MM.1S (cell line): Measurements from ENCODE around the gene DBNL.

Experiments
- DNase-seq: peaks from one replicate; pipeline ENCODE4 v3.0.0-alpha.2; 2015
- H2AFZ ChIP-seq: fragments of 300-600 bp; sonication (generic); 2 replicates; pipeline ENCODE4 v1.6.0; 2016; ENCODE audit warnings: antibody characterized with exemption, low read length
- H3F3A ChIP-seq: fragments of 300-600 bp; sonication (generic); 2 replicates; pipeline ENCODE4 v1.6.1; 2016; ENCODE audit warnings: mild to moderate bottlenecking, antibody characterized with exemption, low read length, moderate library complexity, mixed read lengths; ENCODE audit not compliant: insufficient read depth
- H3K27ac ChIP-seq: fragments of 300-600 bp; sonication (generic); 2 replicates; pipeline ENCODE4 v1.5.1; 2016; ENCODE audit warnings: mild to moderate bottlenecking, low read length
- H3K27me3 ChIP-seq: fragments of 300-600 bp; sonication (generic); replicated peaks from 2 replicates; pipeline ENCODE4 v1.6.0; 2016; ENCODE audit warnings: low read length; ENCODE audit not compliant: insufficient read depth
- H3K36me3 ChIP-seq: fragments of 300-600 bp; sonication (generic); replicated peaks from 2 replicates; pipeline ENCODE4 v1.6.1; 2016; ENCODE audit warnings: mild to moderate bottlenecking, low read length, mixed read lengths; ENCODE audit not compliant: insufficient read depth
- H3K4me1 ChIP-seq: fragments of 300-600 bp; sonication (generic); 2 replicates; pipeline ENCODE4 v1.6.1; 2016; ENCODE audit warnings: low read length, mixed read lengths
- H3K4me2 ChIP-seq: fragments of 300-600 bp; sonication (generic); 2 replicates; pipeline ENCODE4 v1.6.0; 2016; ENCODE audit warnings: low read depth, low read length
- H3K4me3 ChIP-seq: fragments of 300-600 bp; sonication (generic); 2 replicates; pipeline ENCODE4 v1.5.1; 2016; ENCODE audit warnings: low read length, mixed read lengths
- H3K79me2 ChIP-seq: fragments of 300-600 bp; sonication (generic); 2 replicates; pipeline ENCODE4 v1.6.1; 2016; ENCODE audit warnings: mixed run types, low read length, mixed read lengths
- H3K9ac ChIP-seq: fragments of 300-600 bp; sonication (generic); 2 replicates; pipeline ENCODE4 v1.6.1; 2016; ENCODE audit warnings: low read length, mixed read lengths
- H3K9me2 ChIP-seq: fragments of 300-600 bp; sonication (generic); replicated peaks from 2 replicates; pipeline ENCODE4 v1.6.1; 2016; ENCODE audit warnings: mild to moderate bottlenecking, low read length, mixed read lengths; ENCODE audit not compliant: insufficient read depth
- H3K9me3 ChIP-seq: fragments of 300-600 bp; sonication (generic); replicated peaks from 2 replicates; pipeline ENCODE4 v1.6.1; 2016; ENCODE audit warnings: mild to moderate bottlenecking, low read length, mixed read lengths; ENCODE audit not compliant: insufficient read depth
- H4K20me1 ChIP-seq: fragments of 300-600 bp; sonication (generic); 2 replicates; pipeline ENCODE4 v1.6.1; 2016; ENCODE audit warnings: mild to moderate bottlenecking, low read length, moderate library complexity, mixed read lengths; ENCODE audit not compliant: insufficient read depth
- EZH2 ChIP-seq: fragments of 300-600 bp; sonication (generic); optimal IDR thresholded peaks from 2 replicates; pipeline ENCODE3; 2017; ENCODE audit warnings: low read depth, mild to moderate bottlenecking, antibody characterized with exemption, low read length, mixed read lengths
- EZH2phosphoT487 ChIP-seq: fragments of 300-600 bp; sonication (generic); IDR thresholded peaks from 2 replicates; pipeline ENCODE4 v1.6.1; 2018; ENCODE audit warnings: antibody characterized with exemption, low read length
- TF ChIP-seq, protein P1 (sequence below): fragments of 300-600 bp; sonication (generic); IDR thresholded peaks from 2 replicates; pipeline ENCODE4 v1.5.1; 2016; ENCODE audit warnings: antibody characterized with exemption, low read length, mixed read lengths

Gene DBNL

GRCh38 chr7:44097064-44097932, 52.8 kb downstream of the DBNL start:
- peak overlapping the region; percentile 51 for H3K9ac ChIP-seq
- no peaks in the 10 kb centered on the region for H3K79me2 ChIP-seq
- H2AFZ ChIP-seq, result peak overlapping the region; percentile 67
- TF ChIP-seq EZH2phosphoT487 (no peak), EZH2 (no peak)
- TF ChIP-seq, protein P1, sequence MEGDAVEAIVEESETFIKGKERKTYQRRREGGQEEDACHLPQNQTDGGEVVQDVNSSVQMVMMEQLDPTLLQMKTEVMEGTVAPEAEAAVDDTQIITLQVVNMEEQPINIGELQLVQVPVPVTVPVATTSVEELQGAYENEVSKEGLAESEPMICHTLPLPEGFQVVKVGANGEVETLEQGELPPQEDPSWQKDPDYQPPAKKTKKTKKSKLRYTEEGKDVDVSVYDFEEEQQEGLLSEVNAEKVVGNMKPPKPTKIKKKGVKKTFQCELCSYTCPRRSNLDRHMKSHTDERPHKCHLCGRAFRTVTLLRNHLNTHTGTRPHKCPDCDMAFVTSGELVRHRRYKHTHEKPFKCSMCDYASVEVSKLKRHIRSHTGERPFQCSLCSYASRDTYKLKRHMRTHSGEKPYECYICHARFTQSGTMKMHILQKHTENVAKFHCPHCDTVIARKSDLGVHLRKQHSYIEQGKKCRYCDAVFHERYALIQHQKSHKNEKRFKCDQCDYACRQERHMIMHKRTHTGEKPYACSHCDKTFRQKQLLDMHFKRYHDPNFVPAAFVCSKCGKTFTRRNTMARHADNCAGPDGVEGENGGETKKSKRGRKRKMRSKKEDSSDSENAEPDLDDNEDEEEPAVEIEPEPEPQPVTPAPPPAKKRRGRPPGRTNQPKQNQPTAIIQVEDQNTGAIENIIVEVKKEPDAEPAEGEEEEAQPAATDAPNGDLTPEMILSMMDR, result no peak
- H4K20me1 ChIP-seq, result no peaks in the 10 kb centered on the region
- H3F3A ChIP-seq, result peaks cover 11% of the 10 kb centered on the region
- no peaks in the 10 kb centered on the region for H3K36me3 ChIP-seq
- peak overlapping the region; percentile 93 for H3K27ac ChIP-seq
- peaks cover 27% of the 10 kb centered on the region for H3K4me1 ChIP-seq
- H3K4me2 ChIP-seq, result peak overlapping the region; percentile 31; the same call in 1 of the 2 replicates
- peak; percentile 80 for DNase-seq
- no peak overlapping the region for H3K4me3 ChIP-seq
- no peaks in the 10 kb centered on the region for H3K9me3 ChIP-seq
- no peaks in the 10 kb centered on the region for H3K27me3 ChIP-seq
- H3K9me2 ChIP-seq, result no peaks in the 10 kb centered on the region

- H3K27ac ChIP-seq, result peak overlapping the region; percentile 93
- H3K79me2 ChIP-seq, result no peaks in the 10 kb centered on the region
- no peaks in the 10 kb centered on the region for H3K36me3 ChIP-seq
- H4K20me1 ChIP-seq, result no peaks in the 10 kb centered on the region
- TF ChIP-seq, protein P1, result no peak
- TF ChIP-seq EZH2phosphoT487, result no peak
- TF ChIP-seq EZH2, result no peak
- H3K9me2 ChIP-seq, result no peaks in the 10 kb centered on the region
- H3F3A ChIP-seq, result peaks cover 11% of the 10 kb centered on the region
- no peaks in the 10 kb centered on the region for H3K27me3 ChIP-seq
- H3K9ac ChIP-seq, result peak overlapping the region; percentile 51
- H3K4me1 ChIP-seq, result peaks cover 27% of the 10 kb centered on the region
- H3K4me3 ChIP-seq, result no peak overlapping the region
- H3K4me2 ChIP-seq, result peak overlapping the region; percentile 31; the same call in 1 of the 2 replicates
- H3K9me3 ChIP-seq, result no peaks in the 10 kb centered on the region
- peak overlapping the region; percentile 67 for H2AFZ ChIP-seq
- DNase-seq, result no peak
Observed at GRCh38 chr7:44098092-44099068, 53.9 kb downstream of the DBNL start.

GRCh38 chr7:44099669-44100068, 55.2 kb downstream of the DBNL start:
- no peak for TF ChIP-seq EZH2phosphoT487
- TF ChIP-seq EZH2, result no peak
- TF ChIP-seq, protein P1, result no peak
- H3K36me3 ChIP-seq, result no peaks in the 10 kb centered on the region
- H3K4me1 ChIP-seq, result peaks cover 23% of the 10 kb centered on the region
- H3K4me3 ChIP-seq, result no peak overlapping the region
- no peak overlapping the region for H3K27ac ChIP-seq
- H3K27me3 ChIP-seq, result 0 out of 2 replicates have a peak, but pooled peaks cover 2% of the 10 kb centered on the region
- no peaks in the 10 kb centered on the region for H4K20me1 ChIP-seq
- peaks cover 11% of the 10 kb centered on the region for H3F3A ChIP-seq
- no peak overlapping the region for H2AFZ ChIP-seq
- H3K4me2 ChIP-seq, result no peak overlapping the region
- DNase-seq, result no peak
- H3K9ac ChIP-seq, result no peak overlapping the region
- H3K79me2 ChIP-seq, result no peaks in the 10 kb centered on the region
- no peaks in the 10 kb centered on the region for H3K9me3 ChIP-seq
- no peaks in the 10 kb centered on the region for H3K9me2 ChIP-seq
